Gastrocnemius medialis (tissue), 4 donors: ENCODE data around the gene DEFB127. TPM values are rescaled to one million over a fixed set of nuclear protein-coding genes. Genes with fewer than 3 reads are reported as not detected.

Source experiments
- ATAC-seq, 2 donors: fragments of 150-250 bp; one replicate each; pipeline ENCODE4 v1.9.1; 2016
- DNase-seq, 2 donors: peaks; one replicate each; pipeline ENCODE4 v3.0.0-alpha.2; 2019
- H3K27ac ChIP-seq, 4 donors: fragments of 200-600 bp; sonication (generic); 1 replicate in 1 of 4; 2 replicates in 3 of 4; pipeline ENCODE4 v1.5.1; 2016 to 2018; ENCODE audit warnings: mild to moderate bottlenecking in 2 of 4, moderate library complexity in 1 of 4
- H3K27me3 ChIP-seq, 3 donors: fragments of 200-600 bp; sonication (generic) in 2 of 3; 1 replicate in 1 of 3; 2 replicates in 2 of 3; pipeline versions ENCODE4 v1.5.1 to v1.6.0; 2016 to 2019; ENCODE audit warnings: mild to moderate bottlenecking in 1 of 3, moderate library complexity in 1 of 3
- H3K36me3 ChIP-seq, 2 donors: fragments of 200-600 bp; sonication (generic) in 1 of 2; one replicate each; pipeline ENCODE4 v1.5.1; 2017 to 2018
- H3K4me1 ChIP-seq, 2 donors: fragments of 200-600 bp; sonication (generic) in 1 of 2; one replicate each; pipeline ENCODE4 v1.5.1; 2016 to 2017; ENCODE audit warnings: mild to moderate bottlenecking in 2 of 2
- H3K4me3 ChIP-seq, 4 donors: fragments of 200-600 bp; sonication (generic) in 3 of 4; 1 replicate in 1 of 4; 2 replicates in 3 of 4; pipeline ENCODE4 v1.5.1; 2016 to 2019; ENCODE audit warnings: mild to moderate bottlenecking in 2 of 4
- H3K9me3 ChIP-seq, 3 donors: fragments of 200-600 bp; sonication (generic) in 2 of 3; 1 replicate in 1 of 3; 2 replicates in 2 of 3; pipeline ENCODE4 v1.5.1; 2016 to 2019
- POLR2A ChIP-seq, 2 donors: fragments of 450-650 bp; IDR thresholded peaks; one replicate each; pipeline ENCODE4 v1.6.1; 2017; ENCODE audit warnings: antibody characterized with exemption in 2 of 2, mild to moderate bottlenecking in 2 of 2, moderate library complexity in 2 of 2
- in situ Hi-C, 4 donors: fragments of 200-750 bp; cut with MboI; loops; one replicate each; pipeline versions ENCODE4 v1.15.0 to v1.8.0; 2017; ENCODE audit warnings: low sequenced_read_pairs in 4 of 4
- intact Hi-C: fragments of 100-400 bp; cut with DNase I; formaldehyde crosslinking; loops from one replicate; pipeline ENCODE4 v1.15.1; 2023; ENCODE audit warnings: low total_unique reads
- total RNA-seq, 4 donors: library from RNA; depleted of rRNA; stranded (reverse); fragments of >200 nt; gene quantifications; one replicate each; pipeline versions ENCODE4 v1.1.0 to v1.2.3, GENCODE V29; 2016
- TF ChIP-seq, protein P1 (sequence below), 5 experiments: fragments of 450-650 bp in 3 of 5; fragments of 200-600 bp in 2 of 5; sonication (generic) in 2 of 5; IDR thresholded peaks in 4 of 5; conservative IDR thresholded peaks in 1 of 5; 1 replicate in 4 of 5; 2 replicates in 1 of 5; pipeline ENCODE4 v1.5.1; 2016 to 2019; ENCODE audit warnings: antibody characterized with exemption in 5 of 5, mild to moderate bottlenecking in 3 of 5, moderate library complexity in 3 of 5

DEFB127 gene
- total RNA-seq, 4 donors from 2014 or later: not detected

GRCh38 chr20:142290-142689 lies 15.0 kb upstream of the DEFB127 start, which contains the start of gene DEFB126:
Gene DEFB126, plus strand, starts transcription at chr20:142590. Its CDS starts 39 bp downstream, at chr20:142629.
- intact Hi-C loops (no loop called here), in situ Hi-C loops (no loop called here)
- H3K36me3 ChIP-seq: no peaks in the 10 kb centered on the region
- H3K9me3 ChIP-seq: no peaks in the 10 kb centered on the region
- DNase-seq (no peak), ATAC-seq (no peak)
- no peak for TF ChIP-seq POLR2A (IDR thresholded peaks at IDR 0.05)
- TF ChIP-seq, protein P1, sequence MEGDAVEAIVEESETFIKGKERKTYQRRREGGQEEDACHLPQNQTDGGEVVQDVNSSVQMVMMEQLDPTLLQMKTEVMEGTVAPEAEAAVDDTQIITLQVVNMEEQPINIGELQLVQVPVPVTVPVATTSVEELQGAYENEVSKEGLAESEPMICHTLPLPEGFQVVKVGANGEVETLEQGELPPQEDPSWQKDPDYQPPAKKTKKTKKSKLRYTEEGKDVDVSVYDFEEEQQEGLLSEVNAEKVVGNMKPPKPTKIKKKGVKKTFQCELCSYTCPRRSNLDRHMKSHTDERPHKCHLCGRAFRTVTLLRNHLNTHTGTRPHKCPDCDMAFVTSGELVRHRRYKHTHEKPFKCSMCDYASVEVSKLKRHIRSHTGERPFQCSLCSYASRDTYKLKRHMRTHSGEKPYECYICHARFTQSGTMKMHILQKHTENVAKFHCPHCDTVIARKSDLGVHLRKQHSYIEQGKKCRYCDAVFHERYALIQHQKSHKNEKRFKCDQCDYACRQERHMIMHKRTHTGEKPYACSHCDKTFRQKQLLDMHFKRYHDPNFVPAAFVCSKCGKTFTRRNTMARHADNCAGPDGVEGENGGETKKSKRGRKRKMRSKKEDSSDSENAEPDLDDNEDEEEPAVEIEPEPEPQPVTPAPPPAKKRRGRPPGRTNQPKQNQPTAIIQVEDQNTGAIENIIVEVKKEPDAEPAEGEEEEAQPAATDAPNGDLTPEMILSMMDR (IDR thresholded peaks at IDR 0.05 in 4 of 5, conservative IDR thresholded peaks at IDR 0.05 in 1 of 5): no peak
- H3K27me3 ChIP-seq: peaks cover 0 to 9% (median 3%) of the 10 kb centered on the region in 3 donors
- H3K4me3 ChIP-seq: no peak within 1 kb of the TSS
- no peaks in the 10 kb centered on the region for H3K4me1 ChIP-seq
- no peak within 1 kb of the TSS for H3K27ac ChIP-seq

- Histone ChIP-seq H3K36me3 (no peaks in the 10 kb centered on the region), H3K4me1 (no peaks in the 10 kb centered on the region), H3K27me3 (peaks cover 0 to 3% (median 3%) of the 10 kb centered on the region in 3 donors), H3K9me3 (no peaks in the 10 kb centered on the region), H3K27ac (no peak overlapping the region), H3K4me3 (no peak overlapping the region)
- TF ChIP-seq, protein P1 (IDR thresholded peaks at IDR 0.05 in 4 of 5, conservative IDR thresholded peaks at IDR 0.05 in 1 of 5): no peak
- TF ChIP-seq POLR2A (IDR thresholded peaks at IDR 0.05): no peak
- in situ Hi-C loops (no loop called here), intact Hi-C loops (no loop called here)
- DNase-seq (no peak), ATAC-seq (no peak)
Measured at GRCh38 chr20:145877-146276, 11.4 kb upstream of the DEFB127 start.

- Histone ChIP-seq H3K36me3 (no peaks in the 10 kb centered on the region), H3K27ac (no peak overlapping the region), H3K27me3 (no peaks in the 10 kb centered on the region), H3K9me3 (no peaks in the 10 kb centered on the region), H3K4me3 (no peak overlapping the region), H3K4me1 (no peaks in the 10 kb centered on the region)
- intact Hi-C loops: no loop called here
- in situ Hi-C loops: no loop called here
- ATAC-seq (no peak), DNase-seq (no peak)
- no peak for TF ChIP-seq POLR2A (IDR thresholded peaks at IDR 0.05)
- TF ChIP-seq, protein P1 (IDR thresholded peaks at IDR 0.05 in 4 of 5, conservative IDR thresholded peaks at IDR 0.05 in 1 of 5): no peak
Measured at GRCh38 chr20:152131-152530, 5.1 kb upstream of the DEFB127 start.

GRCh38 chr20:164618-165017 lies 7.4 kb downstream of the DEFB127 start:
- no peak overlapping the region for H3K27ac ChIP-seq
- DNase-seq (no peak), ATAC-seq (no peak)
- no peaks in the 10 kb centered on the region for H3K4me1 ChIP-seq
- no peaks in the 10 kb centered on the region for H3K9me3 ChIP-seq
- no peaks in the 10 kb centered on the region for H3K36me3 ChIP-seq
- H3K27me3 ChIP-seq: peaks cover 0 to 3% (median 0%) of the 10 kb centered on the region in 3 donors
- in situ Hi-C loops (no loop called here), intact Hi-C loops (no loop called here)
- no peak overlapping the region for H3K4me3 ChIP-seq
- TF ChIP-seq, protein P1 (IDR thresholded peaks at IDR 0.05 in 4 of 5, conservative IDR thresholded peaks at IDR 0.05 in 1 of 5): no peak
- no peak for TF ChIP-seq POLR2A (IDR thresholded peaks at IDR 0.05)

GRCh38 chr20:168876-169275 lies 11.6 kb downstream of the DEFB127 start:
- no peaks in the 10 kb centered on the region for H3K36me3 ChIP-seq
- H3K27me3 ChIP-seq: no peaks in the 10 kb centered on the region
- H3K4me3 ChIP-seq: no peak overlapping the region
- TF ChIP-seq POLR2A (IDR thresholded peaks at IDR 0.05): no peak
- TF ChIP-seq, protein P1 (IDR thresholded peaks at IDR 0.05 in 4 of 5, conservative IDR thresholded peaks at IDR 0.05 in 1 of 5): no peak
- no peaks in the 10 kb centered on the region for H3K4me1 ChIP-seq
- in situ Hi-C loops: no loop called here
- H3K27ac ChIP-seq: no peak overlapping the region
- DNase-seq: no peak
- no peaks in the 10 kb centered on the region for H3K9me3 ChIP-seq
- intact Hi-C loops: no loop called here
- ATAC-seq: no peak
